ENCODE measurements around the gene ANKS3.
A peak's percentile ranks its signal among the peaks of the same experiment; 100 is the strongest.
"Not testable (repeated sequence)": the region's sequence is repeated elsewhere in the genome, so short reads cannot be mapped to it uniquely, and the experiment has no call there.

ANKS3 gene

DNA sequence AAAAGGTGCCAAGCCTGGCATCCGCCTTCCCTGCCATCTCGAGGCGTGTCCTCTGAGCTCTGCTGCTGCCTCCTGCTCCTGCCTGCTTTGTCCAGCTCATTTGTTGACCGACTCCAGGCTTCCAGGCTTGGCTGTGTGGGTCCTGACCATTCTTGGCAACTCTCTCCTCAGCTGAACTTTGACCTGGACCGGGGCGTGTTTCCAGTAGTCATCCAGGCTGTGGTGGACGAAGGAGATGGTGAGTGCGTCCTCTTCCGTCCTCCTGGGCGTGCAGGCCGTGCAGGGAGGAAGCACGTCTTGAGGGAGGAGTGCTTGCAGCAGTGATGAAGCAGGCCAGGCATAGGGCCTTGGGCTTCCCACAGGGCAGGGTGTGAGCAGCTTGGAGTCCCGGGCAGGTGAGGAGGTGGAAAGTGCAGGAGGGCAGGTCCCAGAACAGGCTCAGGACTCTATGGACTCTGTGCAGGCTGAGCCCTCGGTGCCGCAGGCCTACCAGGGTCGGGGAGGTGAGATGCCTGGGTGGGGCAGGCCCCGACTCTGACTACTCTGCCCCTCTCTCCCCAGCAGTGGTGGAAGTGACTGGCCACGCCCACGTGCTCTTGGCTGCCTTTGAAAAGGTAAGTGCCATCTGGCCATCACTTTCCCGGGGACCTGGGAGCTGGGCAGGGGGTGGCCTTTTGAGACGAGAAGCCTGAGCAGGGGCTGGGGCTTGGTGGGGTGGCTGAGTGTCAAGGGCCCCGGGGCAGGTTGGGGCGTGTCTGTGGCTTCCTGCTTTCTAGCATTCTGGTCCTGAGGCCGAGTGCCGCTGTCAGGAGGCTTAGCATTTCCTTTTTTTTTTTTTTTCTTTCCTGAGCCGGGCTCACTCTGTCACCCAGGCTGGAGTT is 69.3 kb downstream of the ANKS3 start:
- DNase-seq = no peak

DNA sequence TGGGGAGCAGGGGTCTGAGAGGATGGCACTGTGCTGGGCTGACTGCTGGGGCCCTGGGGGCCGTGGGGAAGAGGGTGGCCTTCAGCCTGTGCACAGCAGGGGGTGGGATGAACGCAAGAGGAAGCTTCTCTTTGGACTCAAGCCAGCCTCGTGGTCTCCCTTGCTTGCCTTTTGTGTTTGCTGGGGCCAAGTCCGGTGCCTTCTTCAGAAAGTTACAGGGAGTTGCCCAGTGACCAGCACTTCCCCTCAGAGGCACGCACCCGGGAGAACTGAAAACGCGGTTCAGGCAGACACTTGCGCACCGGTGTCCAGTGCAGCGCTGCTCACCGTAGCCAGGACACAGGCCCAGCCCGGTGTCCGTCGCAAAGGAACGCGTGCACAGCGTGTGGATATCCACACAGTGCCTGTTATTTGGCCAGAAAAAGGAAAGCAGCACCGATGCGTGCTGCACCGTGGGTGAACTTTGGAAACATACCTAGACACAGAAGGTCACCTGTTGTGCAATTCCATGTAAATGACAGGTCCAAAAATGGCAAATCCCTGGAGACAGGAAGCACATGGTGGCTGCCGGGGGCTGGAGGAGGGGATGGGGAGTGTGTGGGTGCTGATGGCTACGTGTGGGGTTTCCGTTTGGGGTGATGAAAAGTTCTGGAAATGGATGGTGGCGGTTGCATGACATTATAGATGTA is 70.2 kb downstream of the ANKS3 start:
- DNase-seq = no peak

- DNase-seq = peak; percentile 22
Observed at GRCh38 chr16:4663465-4663776, 70.7 kb downstream of the ANKS3 start.

GRCh38 chr16:4661661-4662060 is 72.4 kb downstream of the ANKS3 start:
- peak; percentile 61 for DNase-seq

- no peak for DNase-seq
Observed at GRCh38 chr16:4660454-4661007, 73.5 kb downstream of the ANKS3 start.

- no peak for DNase-seq
Observed at GRCh38 chr16:4659363-4660353, 74.4 kb downstream of the ANKS3 start.

- no peak for DNase-seq
Observed at GRCh38 chr16:4656695-4657686, 77.1 kb downstream of the ANKS3 start.

DNA sequence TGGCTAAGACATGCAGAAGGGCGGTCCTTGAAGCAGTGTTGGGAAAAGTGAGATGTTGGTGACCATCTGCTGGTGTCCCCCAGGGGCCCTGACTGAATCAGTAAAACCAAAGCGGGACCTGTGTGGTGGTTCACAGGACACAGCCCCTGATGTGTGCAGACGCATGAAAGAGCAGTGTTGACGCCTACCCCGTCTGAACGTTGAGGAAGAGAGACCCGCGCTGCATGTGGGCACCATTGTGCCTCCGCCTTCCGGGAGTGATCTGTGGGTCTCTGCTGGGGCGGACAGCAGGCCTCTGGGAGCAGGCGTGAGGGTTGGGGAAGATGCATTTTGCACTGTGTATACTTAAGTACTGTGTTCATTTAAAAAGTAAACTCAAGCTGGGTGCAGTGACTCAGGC is 77.8 kb downstream of the ANKS3 start:
- DNase-seq = no peak

DNA sequence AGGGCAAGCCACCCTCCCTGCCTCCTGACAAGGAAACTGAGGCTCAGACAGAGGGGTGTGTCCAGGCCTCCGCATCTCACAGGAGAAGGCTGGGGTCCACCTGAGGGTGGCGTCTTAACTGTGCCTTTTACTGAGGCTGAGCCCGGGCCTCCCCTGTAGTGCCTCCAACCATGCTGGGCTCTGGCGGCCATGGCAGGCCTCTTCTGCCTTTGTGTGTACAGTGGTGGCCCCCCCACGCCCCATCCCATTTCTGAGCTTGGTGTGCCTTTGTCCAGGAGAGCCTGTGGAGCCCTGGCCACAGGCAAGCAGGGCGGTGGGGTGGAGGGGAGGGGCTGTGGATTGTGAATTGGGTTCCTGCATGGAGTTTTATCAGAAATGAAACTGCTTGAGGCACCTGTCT is 78.3 kb downstream of the ANKS3 start:
- DNase-seq = no peak

DNA sequence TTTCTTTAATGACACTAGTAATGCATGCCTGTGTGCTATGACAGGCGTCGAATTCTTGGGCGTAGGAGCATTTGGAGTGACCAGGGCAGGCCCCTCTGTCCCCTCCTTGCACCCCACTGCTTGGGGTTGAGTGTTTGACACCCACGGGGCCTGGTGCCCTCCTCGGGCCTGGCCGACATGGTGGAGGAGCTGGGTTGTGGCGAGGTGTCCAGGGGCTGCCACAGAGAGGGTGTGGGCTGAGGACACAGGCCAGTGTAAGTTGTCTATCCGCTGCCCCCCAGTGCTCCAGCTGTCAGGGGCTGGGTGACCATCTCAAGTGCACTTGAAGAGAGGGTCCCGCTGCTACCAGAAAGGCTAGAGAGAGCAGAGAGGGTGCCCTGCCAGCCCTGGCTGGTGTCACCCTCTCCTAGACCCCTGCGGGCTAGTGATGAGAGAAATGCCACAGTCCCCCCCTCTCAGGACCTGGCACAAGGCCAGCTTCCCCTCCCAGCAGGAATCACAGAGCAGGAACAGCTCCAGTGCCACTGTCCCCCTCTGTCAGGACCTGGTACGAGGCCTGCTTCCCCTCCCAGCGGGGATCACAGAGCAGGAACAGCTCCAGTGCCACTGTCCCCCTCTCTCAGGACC is 79.0 kb downstream of the ANKS3 start:
- DNase-seq = no peak

DNA sequence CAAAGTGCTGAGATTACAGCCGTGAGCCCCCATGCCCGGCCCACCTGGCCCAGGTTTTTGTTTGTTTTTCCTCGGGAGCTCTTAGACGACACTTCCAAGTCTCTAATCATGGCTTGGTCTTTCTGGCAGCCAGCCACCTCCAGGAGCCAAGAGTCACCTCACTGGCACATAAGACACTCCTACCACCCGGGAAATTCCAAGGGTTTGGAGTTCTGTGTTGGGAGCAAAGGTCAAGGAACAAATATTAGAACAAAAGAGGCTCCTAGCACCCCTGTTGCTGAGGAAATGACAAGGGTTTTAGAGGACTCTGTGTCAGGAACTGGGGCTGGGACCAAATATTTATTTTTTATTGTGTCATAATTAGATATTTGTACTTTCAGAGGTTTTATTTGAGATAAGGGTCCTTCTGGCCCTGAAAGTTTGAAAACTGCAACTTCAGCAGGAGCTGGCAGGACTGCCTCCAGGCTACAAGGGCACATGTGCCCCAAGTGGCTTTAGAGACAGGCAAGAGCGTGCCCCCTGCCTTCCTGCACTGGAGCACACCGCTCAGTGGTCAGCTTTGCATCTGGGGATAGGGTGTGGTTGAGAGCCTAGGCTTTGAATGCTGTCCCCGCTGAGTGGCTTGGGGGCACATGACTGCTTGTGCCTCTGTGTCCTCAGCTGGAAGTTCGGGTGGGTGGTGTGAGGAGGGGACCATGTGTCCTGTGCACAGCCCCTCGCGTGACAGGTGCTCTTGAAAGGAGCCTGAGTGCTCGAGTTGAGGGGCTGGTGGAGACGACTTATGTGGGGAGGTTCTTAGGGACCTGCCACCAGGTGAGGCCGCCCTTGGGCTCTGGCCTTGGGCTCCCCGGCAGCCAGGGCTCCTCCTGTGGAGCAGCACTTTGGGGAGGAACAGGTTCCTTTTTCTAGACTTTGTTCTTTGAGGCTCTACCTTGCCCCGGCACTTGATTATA is 79.8 kb downstream of the ANKS3 start:
- DNase-seq = no peak

GRCh38 chr16:4652561-4652960 is 81.5 kb downstream of the ANKS3 start:
- DNase-seq = no peak

- no peak for DNase-seq
Observed at GRCh38 chr16:4651827-4652226, 82.2 kb downstream of the ANKS3 start.

DNA sequence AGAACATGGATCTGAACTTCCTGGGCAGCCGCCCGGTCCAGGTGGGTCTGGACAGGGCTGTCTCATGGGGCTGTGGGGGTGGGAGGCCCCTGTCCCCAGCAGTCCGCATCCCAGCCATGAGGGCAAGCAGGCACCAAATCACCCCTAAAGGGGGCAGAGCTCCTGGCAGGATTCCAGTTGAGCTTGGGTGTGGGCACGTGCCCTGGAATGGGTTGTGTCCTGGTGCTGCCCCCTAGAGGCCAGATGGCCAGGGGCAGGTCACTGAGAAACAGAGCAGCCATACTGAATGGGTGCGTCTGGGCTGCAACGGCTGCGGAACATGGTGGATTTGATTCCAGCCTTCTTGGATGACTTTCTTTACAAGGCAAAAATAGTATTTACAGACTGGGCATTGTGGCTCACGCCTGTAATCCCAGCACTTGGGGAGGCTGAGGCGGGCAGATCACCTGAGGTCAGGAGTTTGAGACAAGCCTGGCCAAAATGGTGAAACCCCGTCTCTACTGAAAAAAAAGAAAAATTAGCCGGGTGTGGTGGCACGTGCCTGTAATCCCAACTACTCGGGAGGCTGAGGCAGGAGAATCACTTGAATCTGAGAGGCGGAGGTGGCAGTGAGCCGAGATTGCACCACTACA is 83.5 kb downstream of the ANKS3 start:
- DNase-seq = not testable (repeated sequence)

- no peak for DNase-seq
Observed at GRCh38 chr16:4649744-4650442, 84.2 kb downstream of the ANKS3 start.

GRCh38 chr16:4648917-4649316 is 85.2 kb downstream of the ANKS3 start:
- DNase-seq = no peak

DNA sequence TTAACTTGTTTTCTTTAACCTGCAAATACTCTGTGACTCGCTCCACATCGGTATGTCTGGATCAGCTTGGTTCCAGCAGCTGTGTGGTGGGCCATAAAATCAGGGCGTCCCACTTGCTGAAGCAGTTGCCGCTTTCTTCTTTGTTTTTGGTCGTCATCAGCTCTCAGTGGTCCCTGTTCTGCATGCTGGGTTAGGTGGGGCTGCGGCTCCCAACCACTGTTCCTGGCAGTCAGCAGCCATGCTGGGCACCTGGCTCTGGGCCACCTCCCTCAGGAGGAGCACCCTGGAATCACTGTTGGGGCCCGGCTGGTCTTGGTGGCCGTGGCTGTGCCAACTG is 86.5 kb downstream of the ANKS3 start:
- no peak for DNase-seq

GRCh38 chr16:4646773-4647643 is 87.1 kb downstream of the ANKS3 start:
- no peak for DNase-seq

Data from NCI-H2081 treated with DMSO at 0.1 percent for 48 hours (cell line).